Left renal cortex interstitium (tissue), 4 donors: ENCODE results near the gene NDST4. TPM values are rescaled to one million over a fixed set of nuclear protein-coding genes. Genes with fewer than 3 reads are reported as not detected.
A peak's percentile ranks its signal among the peaks of the same experiment; 100 is the strongest.

Experiments used
- DNase-seq, 4 donors: peaks; one replicate each; pipeline ENCODE4 v3.0.0-alpha.2; 2013; ENCODE audit warnings: low read depth in 4 of 4, low spot score in 2 of 4, missing footprints in 1 of 4
- polyA plus RNA-seq, 4 donors: library from polyadenylated mRNA; unstranded; fragments of 120-200 nt; gene quantifications; one replicate each; pipeline ENCODE4 v1.2.1, GENCODE V29; 2013; ENCODE audit not compliant: insufficient read length in 4 of 4

The NDST4 gene
- polyA plus RNA-seq, 4 donors, result 0.52 to 1.1 (median 0.67) TPM

GRCh38 chr4:114921191-114921590, 192.2 kb downstream of the NDST4 start:
- no peak for DNase-seq

GRCh38 chr4:114911111-114911510, 202.3 kb downstream of the NDST4 start:
- no peak for DNase-seq

- peak in 2 of 4 donors; percentile 11 to 21 for DNase-seq
Observed at GRCh38 chr4:114907568-114907967, 205.9 kb downstream of the NDST4 start.

- DNase-seq, result no peak
Observed at GRCh38 chr4:114905017-114905416, 208.4 kb downstream of the NDST4 start.

GRCh38 chr4:114900934-114901333, 212.5 kb downstream of the NDST4 start:
- no peak for DNase-seq

- no peak for DNase-seq
Observed at GRCh38 chr4:114890773-114891172, 222.6 kb downstream of the NDST4 start.

- DNase-seq, result no peak
Observed at GRCh38 chr4:114886761-114887160, 226.7 kb downstream of the NDST4 start.

GRCh38 chr4:114883641-114884040, 229.8 kb downstream of the NDST4 start:
- DNase-seq, result no peak

- no peak for DNase-seq
Observed at GRCh38 chr4:114879916-114880669, 233.3 kb downstream of the NDST4 start.

- DNase-seq, result no peak
Observed at GRCh38 chr4:114875630-114876029, 237.8 kb downstream of the NDST4 start.

GRCh38 chr4:114874321-114874720, 239.1 kb downstream of the NDST4 start:
- no peak for DNase-seq

GRCh38 chr4:114870987-114871386, 242.4 kb downstream of the NDST4 start:
- DNase-seq, result no peak

GRCh38 chr4:114866901-114867670, 246.3 kb downstream of the NDST4 start:
- DNase-seq, result no peak

- no peak for DNase-seq
Observed at GRCh38 chr4:114864060-114864459, 249.4 kb downstream of the NDST4 start.

GRCh38 chr4:114860786-114861185, 252.6 kb downstream of the NDST4 start:
- DNase-seq, result no peak

- no peak for DNase-seq
Observed at GRCh38 chr4:114857831-114858230, 255.6 kb downstream of the NDST4 start.

- no peak for DNase-seq
Observed at GRCh38 chr4:114839986-114840385, 273.4 kb downstream of the NDST4 start.

GRCh38 chr4:114830628-114831027, 282.8 kb downstream of the NDST4 start:
- DNase-seq, result no peak

GRCh38 chr4:114827651-114828050, 285.8 kb downstream of the NDST4 start:
- DNase-seq, result no peak

- no peak for DNase-seq
Observed at GRCh38 chr4:114815760-114816159, 297.7 kb downstream of the NDST4 start.

- no peak for DNase-seq
Observed at GRCh38 chr4:114813961-114814360, 299.5 kb downstream of the NDST4 start.
